H9 (cell line): ENCODE measurements around the gene KSR1. TPM values are rescaled to one million over a fixed set of nuclear protein-coding genes. Genes with fewer than 3 reads are reported as not detected.
"Not testable (repeated sequence)": the region's sequence is repeated elsewhere in the genome, so short reads cannot be mapped to it uniquely, and the experiment has no call there.

Source experiments
- DNase-seq: peaks from one replicate; pipeline ENCODE4 v3.0.0-alpha.2; 2017
- H2AFZ ChIP-seq: one replicate; pipeline ENCODE4 v1.6.1; 2013; ENCODE audit warnings: mild to moderate bottlenecking, low read length, control low read depth, moderate library complexity
- H2AK5ac ChIP-seq: 2 replicates; pipeline ENCODE4 v1.6.1; 2013; ENCODE audit warnings: low read length, control low read depth, mixed read lengths; ENCODE audit not compliant: insufficient read length
- H2BK120ac ChIP-seq: one replicate; pipeline ENCODE4 v1.6.1; 2013; ENCODE audit warnings: low read depth, mild to moderate bottlenecking, low read length, control low read depth, inconsistent platforms; ENCODE audit not compliant: poor library complexity, severe bottlenecking
- H2BK12ac ChIP-seq: 2 replicates; pipeline ENCODE4 v1.6.1; 2013; ENCODE audit warnings: low read length, control low read depth, mixed read lengths, low read depth; ENCODE audit not compliant: insufficient read length
- H2BK15ac ChIP-seq: 2 replicates; pipeline ENCODE4 v1.6.1; 2013; ENCODE audit warnings: low read depth, low read length, control low read depth
- H2BK20ac ChIP-seq: one replicate; pipeline ENCODE4 v1.6.1; 2013; ENCODE audit warnings: low read depth, mild to moderate bottlenecking, low read length, control low read depth, inconsistent platforms; ENCODE audit not compliant: poor library complexity, severe bottlenecking
- H2BK5ac ChIP-seq: 2 replicates; pipeline ENCODE4 v1.6.1; 2013; ENCODE audit warnings: low read length, control low read depth, mixed read lengths; ENCODE audit not compliant: insufficient read length
- H3K14ac ChIP-seq: 2 replicates; pipeline ENCODE4 v1.6.1; 2013; ENCODE audit warnings: low read length, control low read depth; ENCODE audit not compliant: insufficient read depth
- H3K18ac ChIP-seq: 2 replicates; pipeline ENCODE4 v1.6.1; 2013; ENCODE audit warnings: low read depth, mild to moderate bottlenecking, mixed read lengths, low read length, control low read depth; ENCODE audit not compliant: insufficient read length
- H3K23ac ChIP-seq: 2 replicates; pipeline ENCODE4 v1.6.1; 2013; ENCODE audit warnings: low read length, control low read depth, mixed read lengths, low read depth; ENCODE audit not compliant: insufficient read length
- H3K23me2 ChIP-seq: 2 replicates; pipeline ENCODE4 v1.6.1; 2013; ENCODE audit warnings: low read depth, mild to moderate bottlenecking, mixed read lengths, low read length, control low read depth; ENCODE audit not compliant: insufficient read length, poor library complexity, severe bottlenecking
- H3K27ac ChIP-seq: 2 replicates; pipeline ENCODE4 v1.5.1; 2013; ENCODE audit warnings: low read length, control low read depth, mixed read lengths, low read depth; ENCODE audit not compliant: insufficient read length
- H3K27me3 ChIP-seq: 2 replicates; pipeline ENCODE4 v1.6.1; 2013; ENCODE audit warnings: low read length, control low read depth, inconsistent platforms; ENCODE audit not compliant: insufficient read depth
- H3K4ac ChIP-seq: 2 replicates; pipeline ENCODE4 v1.6.1; 2013; ENCODE audit warnings: low read depth, mild to moderate bottlenecking, control low read depth, inconsistent platforms, low read length, moderate library complexity
- H3K4me1 ChIP-seq: 2 replicates; pipeline ENCODE4 v1.6.1; 2013; ENCODE audit warnings: low read length, control low read depth, inconsistent platforms; ENCODE audit not compliant: insufficient read depth
- H3K4me2 ChIP-seq: 2 replicates; pipeline ENCODE4 v1.6.1; 2013; ENCODE audit warnings: low read length, control low read depth, mixed read lengths; ENCODE audit not compliant: insufficient read length, insufficient read depth
- H3K56ac ChIP-seq: 2 replicates; pipeline ENCODE4 v1.6.1; 2013; ENCODE audit warnings: low read depth, mild to moderate bottlenecking, mixed read lengths, low read length, control low read depth; ENCODE audit not compliant: insufficient read length
- H3K79me1 ChIP-seq: 2 replicates; pipeline ENCODE4 v1.6.1; 2013; ENCODE audit warnings: low read depth, mild to moderate bottlenecking, moderate library complexity, low read length, control low read depth, inconsistent platforms; ENCODE audit not compliant: insufficient read depth, poor library complexity, severe bottlenecking
- H3K79me2 ChIP-seq: 2 replicates; pipeline ENCODE4 v1.6.1; 2013; ENCODE audit warnings: low read length, control low read depth, inconsistent platforms; ENCODE audit not compliant: insufficient read depth
- H3K9ac ChIP-seq: 2 replicates; pipeline ENCODE4 v1.6.1; 2013; ENCODE audit warnings: low read length, control low read depth, mixed read lengths; ENCODE audit not compliant: insufficient read length; ENCODE audit errors: extremely low read depth
- H3K9me3 ChIP-seq: one replicate; pipeline ENCODE4 v1.6.1; 2013; ENCODE audit warnings: low read depth, low read length, inconsistent platforms; ENCODE audit not compliant: control insufficient read depth
- H3T11ph ChIP-seq: one replicate; pipeline ENCODE4 v1.6.1; 2013; ENCODE audit warnings: mild to moderate bottlenecking, low read length, control low read depth, inconsistent platforms
- H4K20me1 ChIP-seq: one replicate; pipeline ENCODE4 v1.6.1; 2013; ENCODE audit not compliant: control insufficient read depth, insufficient read length, insufficient read depth
- H4K5ac ChIP-seq: 2 replicates; pipeline ENCODE4 v1.6.1; 2013; ENCODE audit warnings: low read depth, mild to moderate bottlenecking, mixed read lengths, low read length, control low read depth; ENCODE audit not compliant: insufficient read length
- H4K8ac ChIP-seq: replicated peaks from 2 replicates; pipeline ENCODE4 v1.6.1; 2013; ENCODE audit warnings: low read length, control low read depth, mixed read lengths, low read depth; ENCODE audit not compliant: insufficient read length
- H4K91ac ChIP-seq: 2 replicates; pipeline ENCODE4 v1.6.1; 2013; ENCODE audit warnings: low read depth, mild to moderate bottlenecking, moderate library complexity, mixed read lengths, low read length, control low read depth; ENCODE audit not compliant: insufficient read length
- H3K27ac Mint-ChIP-seq, 3 experiments: 2 replicates in 2 of 3; 3 replicates in 1 of 3; pipeline ENCODE4 v1.8.0; 2020 to 2021; ENCODE audit warnings: mixed read lengths in 3 of 3, mild to moderate bottlenecking in 1 of 3, moderate library complexity in 1 of 3
- H3K27me3 Mint-ChIP-seq: 2 replicates; pipeline ENCODE4 v1.8.0; 2021; ENCODE audit warnings: low read depth, mild to moderate bottlenecking, moderate library complexity, mixed read lengths
- H3K36me3 Mint-ChIP-seq, 3 experiments: 2 replicates in 2 of 3; 3 replicates in 1 of 3; pipeline ENCODE4 v1.8.0; 2020 to 2021; ENCODE audit warnings: low read depth in 3 of 3, mixed read lengths in 3 of 3; ENCODE audit not compliant: insufficient read depth in 1 of 3
- H3K4me1 Mint-ChIP-seq, 2 experiments: 2 replicates each; pipeline ENCODE4 v1.8.0; 2020; ENCODE audit warnings: mixed read lengths in 2 of 2
- H3K4me3 Mint-ChIP-seq, 2 experiments: 2 replicates in 1 of 2; 3 replicates in 1 of 2; pipeline ENCODE4 v1.8.0; 2020 to 2021; ENCODE audit warnings: mild to moderate bottlenecking in 2 of 2, mixed read lengths in 2 of 2, moderate library complexity in 1 of 2
- H3K9me3 Mint-ChIP-seq, 2 experiments: 2 replicates in 1 of 2; 3 replicates in 1 of 2; pipeline ENCODE4 v1.8.0; 2020; ENCODE audit warnings: mild to moderate bottlenecking in 2 of 2, mixed read lengths in 2 of 2, moderate library complexity in 1 of 2
- CTCF ChIP-seq: fragments of 200-600 bp; sonication (generic); conservative IDR thresholded peaks from 3 replicates; pipeline ENCODE4 v1.8.0; 2021; ENCODE audit warnings: antibody characterized with exemption, mild to moderate bottlenecking
- WGBS: extraction: QIAGEN DNeasy Blood & Tissue Kit; methylation state at CpG from one replicate; pipeline ENCODE4 v1.1.7; 2013; ENCODE audit warnings: missing lambda C conversion rate, low lambda C conversion rate, mixed read lengths; ENCODE audit not compliant: insufficient read length; ENCODE audit errors: extremely low coverage; 5-methylcytosine and 5-hydroxymethylcytosine counted together
- total RNA-seq: library from RNA; stranded (reverse); gene quantifications from 2 replicates; pipeline ENCODE4 v1.2.1, GENCODE V29; 2021

Gene KSR1
- total RNA-seq, 1 experiment from 2014 or later: 44.9 TPM

DNA sequence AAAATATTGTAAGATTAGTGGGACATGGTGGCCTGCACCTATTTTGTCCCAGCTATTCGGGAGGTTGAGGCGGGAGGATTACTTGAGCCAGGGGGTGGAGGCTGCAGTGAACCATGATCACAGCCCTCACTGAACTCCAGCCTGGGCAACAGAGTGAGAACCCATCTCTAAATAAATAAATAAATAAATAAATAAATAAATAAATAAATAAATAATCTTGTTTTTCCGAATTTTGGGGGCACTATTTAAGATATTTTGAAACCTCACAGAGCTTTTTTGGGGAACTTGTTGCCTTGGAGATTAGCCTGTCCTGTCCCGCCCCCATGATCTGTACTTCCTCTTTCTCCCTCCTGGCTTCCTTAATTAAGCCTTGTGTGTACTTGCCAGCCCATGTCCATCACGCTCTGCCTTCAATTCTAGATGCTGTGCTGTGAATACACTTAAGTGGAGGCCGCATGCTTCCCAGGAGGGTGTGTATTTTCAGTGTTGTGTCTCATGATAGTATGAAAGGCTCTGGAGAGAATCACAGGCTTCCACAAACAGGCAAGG lies 179.1 kb downstream of the KSR1 start:
- Histone ChIP-seq H3K4me1 (no peaks in the 10 kb centered on the region; the same call in 1 of the 2 replicates), H4K5ac (no peak overlapping the region), H2BK5ac (no peak overlapping the region), H3K23me2 (no peaks in the 10 kb centered on the region), H3K79me1 (no peaks in the 10 kb centered on the region), H3K9ac (no peak overlapping the region), H3K27ac (no peak overlapping the region), H2BK20ac (no peak overlapping the region), H4K91ac (no peak overlapping the region), H2BK120ac (no peak overlapping the region), H3K14ac (no peak overlapping the region), H3K79me2 (no peaks in the 10 kb centered on the region), H3K56ac (no peak overlapping the region), H3T11ph (no peak overlapping the region), H2AK5ac (no peak overlapping the region), H3K27me3 (no peaks in the 10 kb centered on the region), H2BK15ac (no peak overlapping the region), H4K20me1 (no peaks in the 10 kb centered on the region), H3K4me2 (no peak overlapping the region), H3K4ac (no peak overlapping the region), H3K18ac (no peak overlapping the region), H3K9me3 (no peaks in the 10 kb centered on the region), H2AFZ (no peak overlapping the region), H4K8ac (no peak overlapping the region), H2BK12ac (no peak overlapping the region), H3K23ac (no peak overlapping the region)
- Mint-ChIP-seq H3K4me1 (peaks cover 3 to 11% of the 10 kb centered on the region in 2 experiments; a peak in 3 of 4 replicates), H3K27me3 (no peaks in the 10 kb centered on the region), H3K27ac (peak overlapping the region in 1 of 3 experiments; percentile 66; a peak in 1 of 7 replicates), H3K4me3 (no peak overlapping the region), H3K36me3 (no peaks in the 10 kb centered on the region; a peak in 1 of 7 replicates), H3K9me3 (no peaks in the 10 kb centered on the region)
- TF ChIP-seq CTCF: no peak
- DNase-seq: no peak
- no CpG with 5 or more reads among the region's 6 CpGs for WGBS

DNA sequence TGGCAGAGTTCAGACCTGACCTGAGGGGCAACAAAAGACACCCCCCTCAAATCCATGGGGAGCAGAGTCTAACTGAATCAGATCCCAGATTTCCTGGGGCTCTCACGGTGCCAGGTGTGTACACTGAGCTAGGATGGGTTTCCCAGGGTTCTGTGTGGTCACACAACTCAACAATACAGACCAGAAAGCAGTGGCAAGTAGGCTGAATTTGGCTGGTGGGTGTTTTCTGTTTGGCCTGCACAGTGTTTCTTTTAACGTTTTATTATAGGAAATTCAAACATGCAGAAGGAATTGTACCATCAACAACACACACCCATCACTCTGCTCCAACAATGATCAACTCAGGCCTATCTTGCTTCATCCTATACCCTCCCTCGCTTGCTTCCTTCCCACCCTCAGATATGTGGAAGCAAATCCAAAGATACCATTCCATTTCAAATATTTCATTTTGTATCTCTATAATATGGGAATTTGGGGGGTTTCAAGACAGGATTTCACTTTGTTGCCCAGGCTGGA lies 179.8 kb downstream of the KSR1 start:
- not testable (repeated sequence) for H2AK5ac ChIP-seq, H3K56ac ChIP-seq, H2BK5ac ChIP-seq, H3K9me3 ChIP-seq, H3T11ph ChIP-seq, H3K9ac ChIP-seq, H3K9me3 Mint-ChIP-seq, H3K27me3 ChIP-seq, H4K20me1 ChIP-seq, H3K79me1 ChIP-seq, H3K14ac ChIP-seq, H3K4me1 ChIP-seq, DNase-seq, H3K4me1 Mint-ChIP-seq, H2BK12ac ChIP-seq, H2BK120ac ChIP-seq, H3K4ac ChIP-seq, H3K36me3 Mint-ChIP-seq, H4K5ac ChIP-seq, H3K18ac ChIP-seq, H3K79me2 ChIP-seq, H3K4me2 ChIP-seq, H2AFZ ChIP-seq, H3K4me3 Mint-ChIP-seq, H3K23me2 ChIP-seq, H2BK15ac ChIP-seq, H3K27ac ChIP-seq, H4K8ac ChIP-seq, H3K27me3 Mint-ChIP-seq, H4K91ac ChIP-seq, H2BK20ac ChIP-seq, H3K23ac ChIP-seq
- H3K27ac Mint-ChIP-seq: peak overlapping the region in 1 of 3 experiments; percentile 92; a peak in 1 of 7 replicates
- no CpG with 5 or more reads among the region's 3 CpGs for WGBS
